Large intestine (tissue), 3 donors: ENCODE results near the gene SLC30A1. TPM values are rescaled to one million over a fixed set of nuclear protein-coding genes. Genes with fewer than 3 reads are reported as not detected.

Experiments
- DNase-seq, 2 donors: peaks; one replicate each; pipeline versions ENCODE4 v3.0.0 to v3.0.0-alpha.2; 2013
- H3K27ac ChIP-seq: one replicate; pipeline ENCODE4 v1.5.1; 2013; ENCODE audit warnings: low read length
- H3K27me3 ChIP-seq: 2 replicates; pipeline ENCODE4 v1.6.1; 2013; ENCODE audit warnings: low read length; ENCODE audit not compliant: control insufficient read depth, insufficient read depth
- H3K36me3 ChIP-seq: 2 replicates; pipeline ENCODE4 v1.6.1; 2013; ENCODE audit warnings: low read length; ENCODE audit not compliant: control insufficient read depth, insufficient read depth
- H3K4me1 ChIP-seq: one replicate; pipeline ENCODE4 v1.6.1; 2013; ENCODE audit warnings: low read length; ENCODE audit not compliant: control insufficient read depth, insufficient read depth
- H3K4me3 ChIP-seq: one replicate; pipeline ENCODE4 v1.5.1; 2013; ENCODE audit warnings: low read length
- H3K9me3 ChIP-seq: one replicate; pipeline ENCODE4 v1.6.1; 2013; ENCODE audit warnings: mild to moderate bottlenecking, low read depth, low read length, moderate library complexity; ENCODE audit not compliant: control insufficient read depth
- WGBS: methylation state at CpG from one replicate; pipeline ENCODE4 v1.1.5; 2013; ENCODE audit warnings: low lambda C conversion rate; ENCODE audit not compliant: insufficient coverage; 5-methylcytosine and 5-hydroxymethylcytosine counted together
- polyA plus RNA-seq: library from polyadenylated mRNA; unstranded; fragments of 120-200 nt; gene quantifications from one replicate; pipeline ENCODE4 v1.2.1, GENCODE V29; 2013

SLC30A1 gene
- polyA plus RNA-seq, 1 donor: 94.5 TPM

GRCh38 chr1:211609120-211610024, 30.4 kb upstream of the SLC30A1 start:
- H3K27ac ChIP-seq: no peak overlapping the region
- no peaks in the 10 kb centered on the region for H3K36me3 ChIP-seq
- WGBS: 100% methylated on average over 2 of the region's 10 CpGs
- no peaks in the 10 kb centered on the region for H3K27me3 ChIP-seq
- H3K9me3 ChIP-seq: no peaks in the 10 kb centered on the region
- H3K4me1 ChIP-seq: peaks cover 25% of the 10 kb centered on the region
- H3K4me3 ChIP-seq: no peak overlapping the region
- peak in 1 of 2 donors; percentile 33 for DNase-seq

GRCh38 chr1:211607754-211608473, 29.0 kb upstream of the SLC30A1 start:
- no CpG with 5 or more reads among the region's 6 CpGs for WGBS
- H3K27ac ChIP-seq: peak overlapping the region; percentile 63

DNA sequence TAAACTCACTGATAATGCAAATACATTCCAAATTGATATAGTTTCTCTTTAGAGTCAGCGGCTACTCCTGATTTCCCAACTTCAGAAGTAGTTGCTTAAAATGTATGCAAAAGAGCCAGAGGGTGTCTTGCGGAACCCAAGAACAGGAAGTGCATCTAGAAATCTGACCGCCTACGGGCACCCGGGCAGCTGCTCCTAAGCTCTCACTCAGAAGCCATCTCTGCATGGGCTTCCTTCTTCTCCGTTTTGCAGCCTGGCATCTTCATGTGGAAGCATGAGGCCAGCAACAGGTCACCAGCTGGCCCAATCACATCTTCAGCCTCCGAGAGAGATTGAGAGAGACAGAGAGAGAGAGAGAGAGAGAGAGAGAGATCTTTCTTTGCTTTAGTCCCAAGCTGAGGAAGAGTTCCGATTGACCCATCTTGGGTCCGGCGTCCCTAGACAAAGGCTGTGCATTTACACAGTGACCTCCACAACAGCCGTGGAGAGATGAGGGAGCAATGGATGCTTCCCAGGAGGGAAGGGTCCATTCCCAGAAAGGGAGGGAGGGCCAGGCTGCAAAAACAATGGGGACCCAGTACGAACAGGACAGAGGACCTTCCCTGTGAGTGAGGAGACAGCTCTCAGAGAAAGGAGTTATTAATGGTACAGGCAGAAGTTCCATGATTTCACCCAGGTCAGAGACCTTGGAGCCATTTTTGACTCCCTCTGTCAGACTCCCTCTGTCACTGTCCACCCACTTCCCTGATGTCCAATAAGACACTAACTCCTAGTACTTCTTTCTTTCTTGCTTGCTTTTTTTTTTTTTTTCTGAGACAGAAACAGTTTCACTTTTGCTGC, 28.2 kb upstream of the SLC30A1 start:
- WGBS: 100% methylated on average over 1 of the region's 12 CpGs
- no peak overlapping the region for H3K4me3 ChIP-seq
- no peaks in the 10 kb centered on the region for H3K9me3 ChIP-seq
- peak in 1 of 2 donors; percentile 45 for DNase-seq
- no peaks in the 10 kb centered on the region for H3K36me3 ChIP-seq
- H3K4me1 ChIP-seq: peaks cover 29% of the 10 kb centered on the region
- no peaks in the 10 kb centered on the region for H3K27me3 ChIP-seq
- H3K27ac ChIP-seq: peak overlapping the region; percentile 4

More at GRCh38 chr1:211607754-211608473, 29.0 kb upstream of the SLC30A1 start:
- H3K4me3 ChIP-seq: no peak overlapping the region
- H3K9me3 ChIP-seq: no peaks in the 10 kb centered on the region
- DNase-seq: peak; percentile 52 to 80
- H3K27me3 ChIP-seq: no peaks in the 10 kb centered on the region
- peaks cover 26% of the 10 kb centered on the region for H3K4me1 ChIP-seq
- no peaks in the 10 kb centered on the region for H3K36me3 ChIP-seq

DNA sequence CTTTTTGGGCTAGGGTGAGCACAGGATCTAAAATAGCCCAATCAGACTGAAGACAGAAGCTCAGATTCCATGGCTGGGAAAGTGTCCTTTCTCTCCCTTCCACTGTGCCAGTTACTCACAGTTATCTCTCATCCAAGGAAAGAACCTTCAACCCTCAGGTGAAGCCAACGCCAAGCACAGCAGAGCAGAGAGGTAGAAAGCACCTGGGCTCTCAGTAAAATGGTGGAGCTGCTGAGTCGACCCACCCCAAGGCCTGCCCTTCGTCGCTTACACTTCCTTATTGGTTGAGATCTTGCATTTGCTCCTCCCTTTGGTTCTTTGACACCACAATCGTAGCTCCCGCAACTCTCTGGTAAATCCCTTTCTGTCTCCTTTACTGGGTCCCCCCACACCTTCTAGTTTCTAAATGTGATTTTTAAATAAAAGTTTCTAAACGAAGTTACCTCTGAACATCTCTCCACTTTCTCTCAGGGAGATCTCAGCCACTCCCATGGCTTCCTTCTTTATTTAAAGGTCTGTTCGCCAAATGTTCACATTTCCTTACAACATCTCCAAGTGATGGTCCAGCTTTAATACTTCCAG, 27.5 kb upstream of the SLC30A1 start:
- H3K4me3 ChIP-seq: no peak overlapping the region
- H3K9me3 ChIP-seq: no peaks in the 10 kb centered on the region
- 100% methylated on average over 1 of the region's 8 CpGs for WGBS
- DNase-seq: no peak
- peaks cover 34% of the 10 kb centered on the region for H3K4me1 ChIP-seq
- no peaks in the 10 kb centered on the region for H3K27me3 ChIP-seq
- H3K36me3 ChIP-seq: no peaks in the 10 kb centered on the region
- H3K27ac ChIP-seq: no peak overlapping the region

- H3K27ac ChIP-seq: no peak overlapping the region
- WGBS: no CpG with 5 or more reads among the region's 11 CpGs
- H3K9me3 ChIP-seq: no peaks in the 10 kb centered on the region
- no peak overlapping the region for H3K4me3 ChIP-seq
- H3K27me3 ChIP-seq: no peaks in the 10 kb centered on the region
- DNase-seq: no peak
- no peaks in the 10 kb centered on the region for H3K36me3 ChIP-seq
- H3K4me1 ChIP-seq: peaks cover 34% of the 10 kb centered on the region
Measured at GRCh38 chr1:211605603-211606331, 26.8 kb upstream of the SLC30A1 start.

GRCh38 chr1:211605034-211605433, 26.1 kb upstream of the SLC30A1 start:
- no peak overlapping the region for H3K27ac ChIP-seq
- peaks cover 34% of the 10 kb centered on the region for H3K4me1 ChIP-seq
- no peak for DNase-seq
- no peak overlapping the region for H3K4me3 ChIP-seq
- 80% methylated on average over 1 of the region's 2 CpGs for WGBS
- no peaks in the 10 kb centered on the region for H3K36me3 ChIP-seq
- no peaks in the 10 kb centered on the region for H3K27me3 ChIP-seq
- no peaks in the 10 kb centered on the region for H3K9me3 ChIP-seq

GRCh38 chr1:211604548-211604947, 25.6 kb upstream of the SLC30A1 start:
- no peak overlapping the region for H3K4me3 ChIP-seq
- H3K36me3 ChIP-seq: no peaks in the 10 kb centered on the region
- WGBS: 100% methylated on average over 1 of the region's 2 CpGs
- no peaks in the 10 kb centered on the region for H3K9me3 ChIP-seq
- no peak for DNase-seq
- no peak overlapping the region for H3K27ac ChIP-seq
- peaks cover 34% of the 10 kb centered on the region for H3K4me1 ChIP-seq
- no peaks in the 10 kb centered on the region for H3K27me3 ChIP-seq

- Histone ChIP-seq H3K4me1 (peaks cover 34% of the 10 kb centered on the region), H3K4me3 (no peak overlapping the region), H3K27me3 (no peaks in the 10 kb centered on the region), H3K27ac (peak overlapping the region; percentile 67), H3K36me3 (no peaks in the 10 kb centered on the region), H3K9me3 (no peaks in the 10 kb centered on the region)
- DNase-seq: no peak
- WGBS: no CpG with 5 or more reads among the region's 1 CpG
Measured at GRCh38 chr1:211603713-211604112, 24.8 kb upstream of the SLC30A1 start.

- H3K27ac ChIP-seq: peak overlapping the region; percentile 67
- DNase-seq: peak; percentile 93 to 95
- WGBS: no CpG with 5 or more reads among the region's 3 CpGs
Measured at GRCh38 chr1:211603191-211603701, 24.3 kb upstream of the SLC30A1 start.

More at GRCh38 chr1:211603191-211603701, 24.3 kb upstream of the SLC30A1 start:
- Histone ChIP-seq H3K4me3 (no peak overlapping the region), H3K9me3 (no peaks in the 10 kb centered on the region), H3K27me3 (no peaks in the 10 kb centered on the region), H3K36me3 (no peaks in the 10 kb centered on the region), H3K4me1 (peaks cover 30% of the 10 kb centered on the region)
